Gastrocnemius medialis (tissue), 4 donors: Measurements from ENCODE around the gene SLC38A9.
"Not testable (repeated sequence)": the region's sequence is repeated elsewhere in the genome, so short reads cannot be mapped to it uniquely, and the experiment has no call there.

Source experiments
- CTCF ChIP-seq, 5 experiments: fragments of 450-650 bp in 3 of 5; fragments of 200-600 bp in 2 of 5; sonication (generic) in 2 of 5; IDR thresholded peaks in 4 of 5; conservative IDR thresholded peaks in 1 of 5; 1 replicate in 4 of 5; 2 replicates in 1 of 5; pipeline ENCODE4 v1.5.1; 2016 to 2019; ENCODE audit warnings: antibody characterized with exemption in 5 of 5, mild to moderate bottlenecking in 3 of 5, moderate library complexity in 3 of 5
- POLR2A ChIP-seq, 2 donors: fragments of 450-650 bp; IDR thresholded peaks; one replicate each; pipeline ENCODE4 v1.6.1; 2017; ENCODE audit warnings: antibody characterized with exemption in 2 of 2, mild to moderate bottlenecking in 2 of 2, moderate library complexity in 2 of 2

GRCh38 chr5:55696704-55697103, 15.4 kb downstream of the SLC38A9 start:
- not testable (repeated sequence) for TF ChIP-seq POLR2A (IDR thresholded peaks at IDR 0.05); CTCF (IDR thresholded peaks at IDR 0.05 in 4 of 5, conservative IDR thresholded peaks at IDR 0.05 in 1 of 5)
